LHCN-M2 (cell line): Measurements from ENCODE around the gene PLXNA4. TPM values are rescaled to one million over a fixed set of nuclear protein-coding genes. Genes with fewer than 3 reads are reported as not detected.

Experiments used
- DNase-seq: peaks from one replicate; pipeline ENCODE4 v3.0.0-alpha.2; 2012; ENCODE audit warnings: low read depth
- total RNA-seq: library from RNA; depleted of rRNA; stranded (reverse); fragments of >200 nt; gene quantifications from 2 replicates; pipeline ENCODE4 v1.2.3, GENCODE V29; 2014

The PLXNA4 gene
- total RNA-seq, 1 experiment from 2014 or later = not detected

DNA sequence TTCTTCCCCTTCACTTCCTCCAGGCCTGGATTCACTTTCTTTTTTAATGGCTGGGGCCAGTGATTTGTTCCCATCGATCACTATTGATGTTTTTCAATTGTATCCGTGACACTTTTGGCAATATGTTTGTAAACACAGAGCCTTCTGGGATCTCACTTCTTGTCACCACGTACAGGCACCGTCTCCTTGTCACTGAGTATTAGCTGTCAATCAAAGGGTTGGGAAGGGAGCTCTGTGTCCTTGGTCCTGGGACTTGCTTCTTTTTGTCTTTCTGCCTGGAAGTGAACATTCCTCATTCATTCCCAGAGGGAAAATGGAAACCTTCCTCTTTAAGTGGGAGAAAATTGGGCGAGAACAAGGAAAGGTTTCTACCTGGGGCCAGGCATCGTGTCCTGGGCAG is 157.4 kb downstream of the PLXNA4 start:
- DNase-seq = no peak

- no peak for DNase-seq
Measured at GRCh38 chr7:132417103-132417906, 159.0 kb downstream of the PLXNA4 start.

DNA sequence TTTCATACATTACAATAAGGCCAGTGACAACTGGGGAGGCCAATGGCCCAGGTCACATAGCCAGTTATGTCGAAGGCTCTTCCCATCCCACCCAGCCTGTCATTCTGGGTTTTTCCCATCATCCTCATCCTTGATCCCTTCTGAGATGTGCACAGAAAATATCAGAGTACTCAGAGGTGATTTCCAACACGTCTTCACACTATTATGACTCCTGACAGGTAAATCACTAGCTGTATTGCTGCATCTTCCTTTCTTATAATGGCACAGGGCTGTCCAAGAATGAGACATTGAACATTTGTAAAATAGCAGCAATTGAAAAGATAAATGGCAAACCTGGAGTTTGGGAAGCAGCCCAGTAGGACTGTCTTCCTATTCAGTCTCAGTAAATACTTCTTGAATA is 159.9 kb downstream of the PLXNA4 start:
- DNase-seq = no peak

DNA sequence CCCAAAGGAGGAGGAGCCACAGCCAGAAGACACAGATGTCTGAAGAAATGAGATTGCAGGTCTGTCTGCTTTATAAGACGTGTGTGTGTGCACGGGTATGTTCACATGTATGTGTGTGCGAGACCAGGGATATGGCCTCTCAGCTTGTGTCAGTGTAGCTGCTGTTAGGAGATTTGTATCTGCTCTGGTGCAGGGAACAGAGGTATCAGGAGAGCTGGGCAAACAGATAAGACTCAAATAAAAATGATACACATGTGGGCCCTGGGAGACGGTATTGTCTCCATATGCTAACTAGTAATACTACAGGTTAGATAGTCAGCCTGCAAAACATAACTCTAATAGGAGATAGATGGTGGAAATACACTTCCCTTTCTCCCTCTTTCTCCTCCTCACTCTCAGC is 161.0 kb downstream of the PLXNA4 start:
- no peak for DNase-seq

- DNase-seq = no peak
Measured at GRCh38 chr7:132414857-132415256, 161.4 kb downstream of the PLXNA4 start.

GRCh38 chr7:132412435-132412834 is 163.8 kb downstream of the PLXNA4 start:
- no peak for DNase-seq

- DNase-seq = no peak
Measured at GRCh38 chr7:132410861-132411541, 165.3 kb downstream of the PLXNA4 start.

DNA sequence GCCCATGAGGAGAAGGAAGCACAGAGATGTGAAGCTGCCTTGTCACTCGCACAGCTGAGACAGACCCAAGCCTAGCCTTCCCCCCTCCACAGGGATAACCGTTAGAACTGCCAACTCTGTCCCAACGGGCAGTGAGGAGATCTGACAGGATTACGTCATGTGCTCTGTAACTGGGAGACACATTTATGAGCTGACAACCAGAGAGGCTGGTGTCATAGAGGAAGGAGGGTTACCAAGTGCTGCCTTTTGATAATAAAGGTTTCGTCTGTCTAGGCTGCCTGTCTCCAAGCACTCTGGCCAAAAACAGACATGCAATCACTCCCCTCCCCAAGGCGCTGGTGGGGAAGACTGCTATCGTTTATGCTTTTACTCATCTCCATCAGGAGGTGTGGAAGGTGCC is 165.9 kb downstream of the PLXNA4 start:
- no peak for DNase-seq

DNA sequence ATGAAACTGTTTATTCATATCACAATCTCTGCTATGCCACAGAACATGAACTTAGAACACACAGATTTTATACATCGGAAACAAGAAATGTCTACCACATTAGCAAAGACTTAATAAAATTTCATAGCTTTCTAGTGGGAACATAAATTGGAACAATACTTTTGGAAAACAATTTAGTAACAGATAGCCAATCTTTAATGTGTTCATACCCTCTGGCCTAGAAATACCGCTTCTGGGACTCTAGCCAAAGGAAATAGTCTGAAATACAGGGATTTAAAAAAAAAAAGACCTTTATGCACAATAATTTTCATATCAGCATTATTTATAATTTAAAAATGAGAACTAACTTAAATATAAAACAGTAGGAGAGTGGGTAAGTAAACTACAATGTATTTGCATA is 168.5 kb downstream of the PLXNA4 start:
- no peak for DNase-seq

DNA sequence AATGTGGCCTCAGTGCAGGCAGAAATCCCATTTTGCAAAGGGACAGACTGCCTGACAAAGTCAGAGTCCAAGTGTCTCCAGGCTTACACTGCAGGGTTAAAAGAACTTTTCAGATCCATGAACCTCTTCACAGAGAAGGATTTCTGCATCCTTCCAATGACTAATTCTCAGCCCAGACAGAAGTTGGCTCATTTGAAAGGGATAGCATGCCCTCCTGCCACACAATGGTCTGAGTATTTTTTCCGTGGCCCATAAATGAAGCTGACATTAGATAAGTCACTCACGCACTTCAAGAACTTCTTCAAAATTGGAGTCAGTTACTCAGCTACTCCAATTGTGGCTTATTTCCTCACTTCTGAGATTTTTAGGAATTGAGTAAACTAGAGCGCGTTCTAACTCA is 170.2 kb downstream of the PLXNA4 start:
- no peak for DNase-seq

GRCh38 chr7:132404261-132404660 is 172.0 kb downstream of the PLXNA4 start:
- DNase-seq = no peak

GRCh38 chr7:132403465-132404110 is 172.7 kb downstream of the PLXNA4 start:
- DNase-seq = no peak

GRCh38 chr7:132402751-132403245 is 173.5 kb downstream of the PLXNA4 start:
- DNase-seq = no peak

- no peak for DNase-seq
Measured at GRCh38 chr7:132402096-132402495, 174.2 kb downstream of the PLXNA4 start.

DNA sequence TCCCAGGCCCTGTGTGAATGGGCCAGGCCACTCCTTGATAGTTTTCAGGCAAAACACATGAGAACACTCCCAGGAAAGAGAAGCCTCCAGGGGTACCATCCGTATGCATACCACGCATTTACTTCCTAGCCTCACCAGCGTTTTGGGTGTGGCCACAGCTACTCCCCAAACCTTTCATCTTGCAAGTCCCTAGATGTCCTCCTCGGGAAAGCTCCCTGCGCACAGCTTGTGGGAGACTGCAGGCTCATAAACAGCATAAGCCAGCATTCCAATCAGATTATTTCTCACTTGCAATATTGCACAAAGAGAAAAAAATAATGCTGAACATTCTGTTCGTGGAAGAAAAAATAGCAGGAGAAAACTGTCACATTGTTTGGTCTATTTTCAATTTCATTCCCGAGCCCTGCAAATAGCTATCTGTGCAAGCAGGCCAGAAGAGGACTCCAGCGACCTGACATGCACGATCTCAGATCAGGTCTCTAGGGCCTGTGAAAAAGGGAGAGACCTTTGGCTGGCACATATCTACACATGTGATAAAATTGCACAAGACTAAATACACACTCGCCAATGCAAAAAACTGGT is 175.6 kb downstream of the PLXNA4 start:
- DNase-seq = no peak

DNA sequence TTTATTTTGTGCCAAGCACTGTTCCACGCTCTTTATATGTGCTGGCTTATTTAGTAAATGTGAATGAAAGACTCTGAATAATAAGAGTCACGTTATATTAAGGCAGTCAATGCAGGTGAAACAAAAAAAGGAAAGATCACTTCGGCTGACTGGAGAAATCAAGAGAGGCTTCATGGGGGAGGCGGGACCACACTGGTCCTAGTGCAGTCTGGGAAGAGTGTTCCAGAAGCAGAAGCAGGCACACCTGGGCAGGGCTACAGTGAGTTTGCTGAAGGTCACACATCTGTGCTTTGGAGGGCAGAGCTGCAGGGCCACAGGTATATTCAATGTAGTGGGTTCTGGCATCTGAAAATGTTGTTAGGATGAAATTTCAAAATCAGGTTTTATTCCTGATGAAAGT is 176.9 kb downstream of the PLXNA4 start:
- no peak for DNase-seq

- no peak for DNase-seq
Measured at GRCh38 chr7:132398253-132398925, 177.9 kb downstream of the PLXNA4 start.

DNA sequence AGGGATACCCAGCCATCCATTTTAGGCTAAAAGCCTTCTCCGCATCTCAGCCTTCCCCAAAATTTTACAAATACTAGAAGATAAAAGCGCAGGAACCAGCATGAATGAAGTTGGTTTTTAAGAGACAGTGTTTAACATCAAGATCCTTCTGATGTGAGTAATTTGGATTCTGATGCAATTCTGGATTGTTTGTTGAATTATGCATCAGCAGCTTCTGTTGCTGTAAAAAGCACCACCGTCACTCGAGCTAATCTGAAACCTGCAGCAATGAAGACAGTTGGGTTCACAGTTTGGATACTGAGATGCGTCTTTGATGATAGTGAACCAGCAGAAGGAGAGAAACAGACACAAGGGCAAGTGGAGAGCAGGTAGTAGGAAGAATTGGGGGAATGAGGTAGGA is 179.2 kb downstream of the PLXNA4 start:
- no peak for DNase-seq

DNA sequence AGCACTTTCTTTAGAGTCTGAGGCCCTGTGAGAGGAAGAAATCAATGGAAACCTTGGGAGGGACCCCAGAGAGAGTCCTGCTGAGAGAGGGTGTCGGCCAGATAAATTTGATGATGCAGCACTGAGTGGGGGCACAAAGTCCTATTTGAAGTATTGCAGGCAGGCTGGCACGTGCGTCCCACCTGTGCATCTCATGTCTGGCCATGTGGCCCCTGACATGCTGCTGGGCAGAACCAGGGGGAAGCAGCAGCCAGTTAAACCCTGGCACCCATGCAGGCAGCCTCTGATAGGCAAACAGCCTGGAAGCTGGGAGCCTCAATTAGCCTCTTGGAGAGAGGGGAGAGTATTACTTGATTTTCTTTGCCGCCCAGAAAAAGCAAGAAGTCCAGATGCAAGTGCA is 180.9 kb downstream of the PLXNA4 start:
- no peak for DNase-seq

DNA sequence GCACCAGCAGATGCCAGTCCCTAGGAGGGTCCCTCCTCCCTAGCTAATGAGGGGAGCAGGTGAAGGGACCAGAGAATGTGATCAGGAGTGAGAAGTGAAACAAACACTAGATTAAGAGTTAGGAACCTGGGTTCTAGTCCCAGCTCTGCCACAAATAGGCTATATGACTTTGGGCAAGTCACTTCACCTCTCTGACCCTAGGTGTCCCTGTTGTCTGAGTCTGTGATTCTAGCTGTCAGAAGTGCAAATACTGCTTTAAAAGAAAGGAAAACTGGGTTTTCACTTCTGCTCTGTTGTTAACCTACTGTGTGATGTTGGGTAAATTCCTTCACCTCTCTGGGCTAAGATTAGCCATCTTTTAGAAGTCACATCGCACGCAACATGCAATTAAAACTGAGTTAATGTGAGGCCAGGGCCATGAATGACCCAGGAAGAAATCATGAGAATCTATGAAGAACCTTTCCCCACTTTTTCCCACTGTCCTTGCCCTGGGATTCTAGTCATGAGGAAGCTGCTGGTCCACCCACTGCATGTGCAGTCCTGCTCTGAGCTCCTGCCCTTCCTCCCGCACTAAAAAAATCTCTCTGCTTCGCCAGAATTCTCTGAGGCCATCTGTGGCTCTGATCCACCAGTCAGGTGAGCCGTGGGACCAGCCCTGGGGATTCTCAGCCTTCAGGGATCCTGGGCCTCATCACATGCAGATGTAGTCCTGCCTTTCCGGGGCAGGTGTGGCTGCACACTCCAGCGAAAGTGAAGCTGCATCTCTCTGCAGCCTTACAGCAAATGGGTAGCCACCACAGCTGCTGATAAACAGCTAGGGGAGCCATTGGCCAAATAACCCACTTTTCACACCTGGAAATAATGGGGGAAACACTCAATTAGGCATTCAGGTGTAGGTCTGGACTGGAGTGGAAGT is 181.7 kb downstream of the PLXNA4 start:
- no peak for DNase-seq
